NCI-H1417 (cell line): ENCODE data around the gene KCNT2.

Source experiments
- DNase-seq, 3 experiments: peaks; one replicate each; lab custom pipeline; 2025; lab: John Stamatoyannopoulos, UW

Gene KCNT2

DNA sequence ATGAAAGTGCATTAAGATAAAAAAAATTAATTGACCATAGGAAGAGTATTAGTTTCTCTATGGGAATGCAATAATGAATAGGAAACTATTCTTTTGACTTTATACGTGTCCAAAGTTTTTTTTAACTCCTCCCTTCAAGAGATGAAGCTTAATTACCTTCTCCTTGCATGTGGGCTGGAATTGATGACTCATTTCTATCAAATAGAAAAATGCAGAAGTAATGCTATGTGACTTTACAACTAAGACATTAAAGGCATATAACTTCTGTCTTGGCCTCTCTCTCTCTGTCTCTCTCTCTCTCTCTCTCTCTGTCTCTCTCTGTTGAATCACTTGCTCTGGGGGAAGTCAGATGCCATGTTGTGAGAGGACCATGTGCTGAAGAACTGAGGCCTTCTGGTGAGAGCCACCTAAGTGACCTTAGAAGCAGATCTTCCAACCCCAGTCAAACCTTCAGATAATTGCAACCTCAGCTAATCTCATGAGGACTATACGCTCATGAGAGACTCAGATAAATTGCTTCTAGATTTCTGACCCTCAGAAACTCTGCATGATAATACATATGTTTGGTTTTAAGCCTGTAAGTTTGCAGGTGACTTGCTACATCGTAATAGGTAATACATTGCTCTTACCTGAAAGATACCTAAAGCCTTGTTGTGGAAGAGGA, 414.2 kb downstream of the KCNT2 start:
- no peak for DNase-seq

DNA sequence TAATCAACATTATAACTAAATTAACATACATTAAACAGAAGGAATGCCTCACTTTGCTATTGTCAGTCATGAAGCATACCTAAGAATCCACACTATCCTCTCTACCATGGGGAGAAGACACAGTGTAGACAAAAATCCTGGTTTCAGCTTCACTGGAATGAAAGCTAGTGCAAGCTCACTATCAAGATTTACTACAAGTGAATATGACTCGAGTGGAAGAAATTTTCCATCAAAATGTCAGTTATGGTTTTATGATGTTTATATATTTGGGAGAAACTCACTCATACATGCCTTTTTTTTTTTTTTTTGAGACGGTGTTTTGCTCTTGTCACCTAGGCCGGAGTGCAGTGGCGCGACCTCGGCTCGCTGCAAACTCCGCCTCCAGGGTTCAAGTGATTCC, 424.3 kb downstream of the KCNT2 start:
- no peak for DNase-seq

DNA sequence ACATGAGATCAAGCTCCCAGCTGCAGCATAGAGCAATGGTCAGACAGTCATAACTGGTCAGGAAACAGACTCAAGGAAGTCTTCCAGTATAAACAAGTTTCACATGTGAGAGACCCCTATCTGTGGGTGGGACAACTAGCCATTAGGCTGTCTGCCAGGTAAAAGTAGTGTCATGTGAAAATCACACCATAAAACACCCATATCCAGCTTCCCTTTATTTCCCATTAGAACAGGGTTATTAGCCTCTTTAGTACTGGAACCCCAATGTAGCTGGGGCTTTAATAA, 426.7 kb downstream of the KCNT2 start:
- DNase-seq: no peak

DNA sequence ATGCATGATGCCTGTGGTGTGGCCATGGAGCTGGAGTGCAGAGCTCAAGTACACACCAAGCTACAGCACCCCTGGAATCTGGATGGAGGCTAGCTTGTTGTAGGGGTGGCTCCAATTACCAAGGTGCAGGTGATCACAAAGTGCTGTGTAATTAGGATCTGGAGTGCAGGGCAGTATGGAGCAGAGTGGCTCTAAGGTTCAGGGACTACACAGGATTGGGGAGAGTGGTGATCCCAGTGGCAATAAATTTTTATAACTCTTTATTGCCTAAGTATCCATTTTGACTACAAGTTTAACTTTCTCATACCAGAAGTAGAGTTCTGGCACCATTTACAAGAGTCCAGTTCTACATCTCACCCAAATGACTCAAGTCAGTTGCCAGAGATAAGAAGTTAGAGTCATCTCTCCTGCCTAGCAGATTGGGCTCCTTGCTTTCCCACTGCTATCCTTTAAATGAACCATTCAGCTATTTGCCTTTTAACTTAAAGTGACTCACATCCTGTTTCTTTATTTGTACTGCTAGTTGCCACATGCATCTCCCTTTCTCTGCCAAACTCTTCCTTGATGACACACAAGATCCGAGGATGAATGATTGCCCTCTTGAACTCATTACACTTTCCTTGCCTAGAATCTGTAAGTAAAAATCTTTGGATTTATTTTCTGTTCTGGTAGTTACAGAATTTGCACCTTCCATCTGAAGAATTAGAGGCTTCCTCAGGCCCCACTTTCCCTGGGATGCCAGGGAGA, 427.2 kb downstream of the KCNT2 start:
- no peak for DNase-seq

DNA sequence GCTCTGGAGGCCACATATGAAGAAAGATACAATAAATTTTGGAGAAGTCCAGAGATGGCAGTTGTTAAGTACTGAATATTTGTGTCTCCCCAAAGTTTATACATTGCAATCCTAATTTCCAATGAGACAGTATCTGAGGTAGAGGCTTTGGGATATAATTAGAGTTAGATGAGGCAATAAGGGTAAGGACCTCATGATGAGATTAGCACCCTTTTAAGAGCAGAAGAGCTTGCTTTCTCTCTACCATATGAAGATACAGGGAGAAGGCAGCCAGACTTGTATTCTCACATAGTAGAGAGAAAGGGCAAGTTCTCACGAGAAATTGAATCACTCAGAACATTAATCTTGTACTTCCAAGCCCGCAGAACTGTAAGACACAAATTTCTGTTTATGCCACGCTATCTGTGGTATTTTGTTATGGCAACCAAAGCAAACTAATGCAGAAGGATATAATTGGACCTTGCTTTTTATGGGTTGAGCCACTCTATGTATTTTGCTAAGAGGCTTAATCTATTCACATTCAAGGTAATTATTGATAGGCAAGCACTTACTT, 430.1 kb downstream of the KCNT2 start:
- DNase-seq: peak in 2 of 3 experiments; percentile 13 to 58
